H1 (cell line): ENCODE results near the gene ST3GAL3. TPM values are rescaled to one million over a fixed set of nuclear protein-coding genes. Genes with fewer than 3 reads are reported as not detected.

Experiments
- EZH2 ChIP-seq: fragments of 200-600 bp; sonication (generic); IDR thresholded peaks from 2 replicates; pipeline ENCODE4 v1.7.1; 2012; ENCODE audit warnings: low read depth, mild to moderate bottlenecking, moderate library complexity, low read length, inconsistent platforms; ENCODE audit not compliant: severe bottlenecking
- NRF1 ChIP-seq: IDR thresholded peaks from 2 replicates; pipeline ENCODE4 v1.6.1; 2011; ENCODE audit warnings: mild to moderate bottlenecking, low read depth, low read length, improper control_type of control experiment
- RXRA ChIP-seq: IDR thresholded peaks from 2 replicates; pipeline ENCODE4 v1.6.1; 2011; ENCODE audit warnings: low read depth, mild to moderate bottlenecking, low read length, moderate library complexity; ENCODE audit not compliant: insufficient read depth
- polyA plus RNA-seq, 7 experiments: library from polyadenylated mRNA; depleted of rRNA in 3 of 7; stranded (reverse) in 5 of 7; unstranded in 2 of 7; fragments of >200 nt in 5 of 7; fragments of 200-250 nt in 2 of 7; gene quantifications; 1 replicate in 5 of 7; 2 replicates in 1 of 7; 4 replicates in 1 of 7; pipeline versions ENCODE4 v1.2.1 to v1.2.3, GENCODE V29; 2011 to 2013; ENCODE audit warnings: missing spikeins in 2 of 7, mixed read lengths in 2 of 7
- total RNA-seq: library from RNA; stranded (reverse); fragmentation: NEBNext Ultra II Directional; extraction: Animal tissue kit (Norgen Biotek cat#: 25700); gene quantifications from 2 replicates; pipeline ENCODE4 v1.2.1, GENCODE V29; 2021

ST3GAL3 gene
- total and polyA plus RNA-seq, 2 of the 8 experiments (the other 6 are each of a cell fraction or from before 2014, with no cell fraction given), result 6.8 to 7.0 TPM

DNA sequence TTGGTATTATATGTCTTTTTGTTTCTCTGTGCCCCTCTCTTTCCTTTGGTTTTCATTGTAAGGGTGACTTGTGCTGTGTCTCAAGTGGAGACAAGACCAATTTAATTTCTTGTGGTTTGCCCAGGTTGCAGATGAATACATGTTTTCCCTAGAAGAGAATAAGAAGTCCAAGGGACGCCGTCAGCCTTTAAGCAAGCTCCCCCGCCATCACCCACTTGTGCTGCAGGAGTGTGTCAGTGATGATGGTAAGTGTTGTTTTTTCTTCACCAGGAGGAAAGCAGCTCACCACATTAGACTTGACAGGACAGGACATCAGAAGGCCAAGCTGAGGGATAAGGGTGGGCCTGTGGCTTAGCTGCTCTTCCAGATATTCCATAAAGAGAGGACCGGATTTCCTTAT is 23.8 kb upstream of the ST3GAL3 start (continued):
- no peak for TF ChIP-seq EZH2
- TF ChIP-seq NRF1, result no peak
- no peak for TF ChIP-seq RXRA
- TF ChIP-seq, all 59 proteins: peak for 0
